K562 (cell line): ENCODE data around the gene EMC10. TPM values are rescaled to one million over a fixed set of nuclear protein-coding genes. Genes with fewer than 3 reads are reported as not detected.
A peak's percentile ranks its signal among the peaks of the same experiment; 100 is the strongest.

Source experiments
- CREM ChIP-seq: IDR thresholded peaks from 2 replicates; pipeline ENCODE4 v1.6.1; 2014; ENCODE audit warnings: antibody characterized with exemption, low read depth
- CTCFL ChIP-seq: IDR thresholded peaks from 2 replicates; pipeline ENCODE4 v1.6.1; 2011; ENCODE audit warnings: borderline replicate concordance, low read depth, mild to moderate bottlenecking, moderate library complexity, low read length; ENCODE audit not compliant: insufficient read depth, poor library complexity, severe bottlenecking
- E2F8 ChIP-seq: fragments of 450-650 bp; IDR thresholded peaks from 2 replicates; pipeline ENCODE4 v1.7.1; 2018; ENCODE audit warnings: mild to moderate bottlenecking, low read depth; ENCODE audit not compliant: partially characterized antibody
- KDM2B ChIP-seq: fragments of 250-450 bp; sonication (Bioruptor Pico); IDR thresholded peaks from 2 replicates; pipeline ENCODE4 v1.8.0; 2021; ENCODE audit warnings: mild to moderate bottlenecking, moderate library complexity
- MTA2 ChIP-seq: fragments of 450-650 bp; IDR thresholded peaks from 2 replicates; pipeline ENCODE4 v1.6.1; 2016; ENCODE audit warnings: low read depth
- PTBP1 ChIP-seq: fragments of 200-400 bp; formaldehyde crosslinking; IDR thresholded peaks from 2 replicates; pipeline ENCODE4 v1.6.1; 2017; ENCODE audit warnings: low read depth, low read length
- SREBF1 ChIP-seq: fragments of 150-350 bp; IDR thresholded peaks from 2 replicates; pipeline ENCODE4 v1.6.1; 2014; ENCODE audit warnings: antibody characterized with exemption, low read depth, low read length, borderline replicate concordance
- STAT5A ChIP-seq: IDR thresholded peaks from 2 replicates; pipeline ENCODE4 v1.6.1; 2012; ENCODE audit warnings: low read length, inconsistent platforms, borderline replicate concordance
- TAF7 ChIP-seq: fragments of 450-650 bp; IDR thresholded peaks from 2 replicates; pipeline ENCODE4 v1.6.1; 2016; ENCODE audit warnings: missing genetic modification characterization, missing compliant biosample characterization
- ZBTB17 ChIP-seq: fragments of 450-650 bp; formaldehyde crosslinking; IDR thresholded peaks from 2 replicates; pipeline ENCODE4 v1.4.0; 2020; ENCODE audit warnings: mild to moderate bottlenecking
- ZBTB33 ChIP-seq: sonication (generic); formaldehyde crosslinking; IDR thresholded peaks from 2 replicates; pipeline ENCODE4 v1.8.1; 2023; ENCODE audit warnings: mild to moderate bottlenecking, missing genetic modification reagents
- ZFX ChIP-seq: sonication (generic); formaldehyde crosslinking; IDR thresholded peaks from 2 replicates; pipeline ENCODE4 v1.8.0; 2022; ENCODE audit warnings: mild to moderate bottlenecking, missing genetic modification reagents, moderate library complexity
- ZNF12 ChIP-seq: sonication (generic); formaldehyde crosslinking; IDR thresholded peaks from 2 replicates; pipeline ENCODE4 v1.4.0; 2020; ENCODE audit warnings: mild to moderate bottlenecking, missing genetic modification reagents
- ZNF175 ChIP-seq: fragments of 200-800 bp; sonication (Bioruptor generic); IDR thresholded peaks from 2 replicates; pipeline ENCODE4 v1.6.1; 2016; ENCODE audit warnings: low read depth, mild to moderate bottlenecking, missing genetic modification characterization, missing compliant biosample characterization
- ZNF551 ChIP-seq: fragments of 250-450 bp; sonication (Bioruptor Pico); IDR thresholded peaks from 2 replicates; pipeline ENCODE4 v1.5.0; 2021; ENCODE audit warnings: mild to moderate bottlenecking, moderate library complexity
- polyA plus RNA-seq, 8 experiments: library from polyadenylated mRNA; depleted of rRNA in 4 of 8; stranded (reverse) in 5 of 8; unstranded in 3 of 8; fragments of >200 nt; fragmentation: Nextera tagmentation in 2 of 8; fragmentation: Illumina TruSeq in 1 of 8; extraction: Ambion mirVana in 2 of 8; extraction: Trizol in 1 of 8; gene quantifications; 2 replicates each; pipeline versions ENCODE4 v1.2.1 to v1.2.3, GENCODE V29; 2011 to 2014; ENCODE audit warnings: inconsistent platforms in 1 of 8, missing spikeins in 1 of 8
- total RNA-seq, 7 experiments: library from RNA; depleted of rRNA in 6 of 7; stranded (reverse); fragments of >200 nt in 6 of 7; fragmentation: Illumina TruSeq in 2 of 7; extraction: Trizol in 2 of 7; gene quantifications; 2 replicates each; pipeline versions ENCODE4 v1.2.1 to v1.2.3, GENCODE V29; 2011 to 2021; ENCODE audit warnings: low replicate concordance in 1 of 7
- TF ChIP-seq, protein P1 (sequence below), 2 experiments: fragments of 450-650 bp in 1 of 2; sonication (generic) in 1 of 2; formaldehyde crosslinking in 1 of 2; IDR thresholded peaks in 1 of 2; conservative IDR thresholded peaks in 1 of 2; 2 replicates each; pipeline versions ENCODE4 v1.6.1 to v1.8.1; 2016 to 2023; ENCODE audit warnings: mild to moderate bottlenecking in 2 of 2, moderate library complexity in 2 of 2, inconsistent platforms in 1 of 2, missing genetic modification reagents in 1 of 2
- TF ChIP-seq, protein P2 (sequence below): fragments of 250-450 bp; sonication (Bioruptor Pico); IDR thresholded peaks from 2 replicates; pipeline ENCODE4 v1.9.0; 2021; ENCODE audit warnings: mild to moderate bottlenecking, inconsistent platforms

Gene EMC10
- total and polyA plus RNA-seq, 9 of the 15 experiments (the other 6 are each of a cell fraction or from before 2014, with no cell fraction given), result 1.4 to 46.0 (median 13.1) TPM

- TF ChIP-seq ZNF551 (CRISPR knock-in tag) (no peak), E2F8 (no peak), STAT5A (no peak), SREBF1 (no peak), MTA2 (peak; percentile 23; the same call in 1 of the 2 replicates), PTBP1 (no peak), ZNF175 (no peak), TAF7 (tag) (no peak), ZBTB17 (CRISPR knock-in tag) (no peak), ZFX (CRISPR knock-in tag) (no peak), CREM (peak; percentile 50; the same call in 1 of the 2 replicates), ZNF12 (CRISPR knock-in tag) (no peak), KDM2B (CRISPR knock-in tag) (no peak), CTCFL (peak; percentile 60), ZBTB33 (CRISPR knock-in tag) (peak; percentile 89)
- TF ChIP-seq, protein P1, sequence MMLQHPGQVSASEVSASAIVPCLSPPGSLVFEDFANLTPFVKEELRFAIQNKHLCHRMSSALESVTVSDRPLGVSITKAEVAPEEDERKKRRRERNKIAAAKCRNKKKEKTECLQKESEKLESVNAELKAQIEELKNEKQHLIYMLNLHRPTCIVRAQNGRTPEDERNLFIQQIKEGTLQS (IDR thresholded peaks at IDR 0.05), result no peak
- TF ChIP-seq, protein P1 (CRISPR knock-in tag; conservative IDR thresholded peaks at IDR 0.05), result no peak
- TF ChIP-seq, protein P2, sequence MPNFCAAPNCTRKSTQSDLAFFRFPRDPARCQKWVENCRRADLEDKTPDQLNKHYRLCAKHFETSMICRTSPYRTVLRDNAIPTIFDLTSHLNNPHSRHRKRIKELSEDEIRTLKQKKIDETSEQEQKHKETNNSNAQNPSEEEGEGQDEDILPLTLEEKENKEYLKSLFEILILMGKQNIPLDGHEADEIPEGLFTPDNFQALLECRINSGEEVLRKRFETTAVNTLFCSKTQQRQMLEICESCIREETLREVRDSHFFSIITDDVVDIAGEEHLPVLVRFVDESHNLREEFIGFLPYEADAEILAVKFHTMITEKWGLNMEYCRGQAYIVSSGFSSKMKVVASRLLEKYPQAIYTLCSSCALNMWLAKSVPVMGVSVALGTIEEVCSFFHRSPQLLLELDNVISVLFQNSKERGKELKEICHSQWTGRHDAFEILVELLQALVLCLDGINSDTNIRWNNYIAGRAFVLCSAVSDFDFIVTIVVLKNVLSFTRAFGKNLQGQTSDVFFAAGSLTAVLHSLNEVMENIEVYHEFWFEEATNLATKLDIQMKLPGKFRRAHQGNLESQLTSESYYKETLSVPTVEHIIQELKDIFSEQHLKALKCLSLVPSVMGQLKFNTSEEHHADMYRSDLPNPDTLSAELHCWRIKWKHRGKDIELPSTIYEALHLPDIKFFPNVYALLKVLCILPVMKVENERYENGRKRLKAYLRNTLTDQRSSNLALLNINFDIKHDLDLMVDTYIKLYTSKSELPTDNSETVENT, result no peak
Observed at GRCh38 chr19:50500060-50500752, 23.9 kb downstream of the EMC10 start (continued).
